Stimulated activated CD4-positive, alpha-beta T cell treated with anti-CD3 and anti-CD28 coated beads, TNF-alpha, amount 100 ng/mL, for 4 hours (primary cell): ENCODE data around the gene POLR2E.
A peak's percentile ranks its signal among the peaks of the same experiment; 100 is the strongest.

Experiments
- DNase-seq, 3 experiments: peaks; one replicate each; pipeline ENCODE4 v3.0.0-alpha.2; 2020; ENCODE audit warnings: low read depth in 3 of 3

Gene POLR2E

DNA sequence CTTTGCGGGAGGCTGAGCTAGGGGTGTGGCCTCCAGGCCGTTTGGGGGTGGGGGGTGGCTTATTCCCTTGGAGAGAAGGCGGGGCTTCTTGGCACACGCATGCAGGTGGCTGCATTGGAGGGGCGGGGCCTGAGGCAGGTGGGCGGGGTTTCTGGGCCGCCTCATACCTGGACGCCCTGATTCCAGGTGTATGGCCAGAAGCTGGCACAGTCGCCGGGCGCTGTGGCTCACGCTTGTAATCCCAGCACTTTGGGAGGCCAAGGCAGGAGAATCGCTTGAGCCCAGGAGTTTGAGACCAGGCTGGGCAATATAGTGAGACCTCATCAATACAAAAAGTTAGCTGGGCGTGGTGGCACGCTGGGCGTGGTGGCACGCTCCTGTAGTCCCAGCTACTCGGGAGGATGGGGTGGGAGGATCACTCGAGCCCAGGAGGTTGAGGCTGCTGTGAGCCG is 47.5 kb downstream of the POLR2E start:
- no peak for DNase-seq

- no peak for DNase-seq
Measured at GRCh38 chr19:1046836-1047695, 48.1 kb downstream of the POLR2E start.

GRCh38 chr19:1046117-1046626 is 49.0 kb downstream of the POLR2E start:
- DNase-seq, result no peak

DNA sequence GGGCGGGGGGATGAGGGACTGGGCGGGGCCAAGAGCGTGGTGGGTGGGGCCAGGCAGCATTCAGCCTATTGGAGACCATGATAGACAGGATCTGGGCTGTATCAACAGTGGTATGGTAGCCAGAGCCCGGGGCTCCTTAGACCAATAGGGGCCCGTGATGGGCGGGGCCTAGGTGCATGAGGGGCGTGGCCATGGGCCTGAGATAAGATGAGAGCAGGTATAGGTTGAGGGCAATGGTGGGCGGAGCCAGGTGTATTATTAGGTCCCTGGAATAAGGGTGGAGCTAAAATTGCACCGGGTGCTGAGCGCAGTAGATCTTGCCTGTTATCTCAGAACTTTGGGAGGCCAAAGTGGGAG is 50.0 kb downstream of the POLR2E start:
- DNase-seq, result no peak

DNA sequence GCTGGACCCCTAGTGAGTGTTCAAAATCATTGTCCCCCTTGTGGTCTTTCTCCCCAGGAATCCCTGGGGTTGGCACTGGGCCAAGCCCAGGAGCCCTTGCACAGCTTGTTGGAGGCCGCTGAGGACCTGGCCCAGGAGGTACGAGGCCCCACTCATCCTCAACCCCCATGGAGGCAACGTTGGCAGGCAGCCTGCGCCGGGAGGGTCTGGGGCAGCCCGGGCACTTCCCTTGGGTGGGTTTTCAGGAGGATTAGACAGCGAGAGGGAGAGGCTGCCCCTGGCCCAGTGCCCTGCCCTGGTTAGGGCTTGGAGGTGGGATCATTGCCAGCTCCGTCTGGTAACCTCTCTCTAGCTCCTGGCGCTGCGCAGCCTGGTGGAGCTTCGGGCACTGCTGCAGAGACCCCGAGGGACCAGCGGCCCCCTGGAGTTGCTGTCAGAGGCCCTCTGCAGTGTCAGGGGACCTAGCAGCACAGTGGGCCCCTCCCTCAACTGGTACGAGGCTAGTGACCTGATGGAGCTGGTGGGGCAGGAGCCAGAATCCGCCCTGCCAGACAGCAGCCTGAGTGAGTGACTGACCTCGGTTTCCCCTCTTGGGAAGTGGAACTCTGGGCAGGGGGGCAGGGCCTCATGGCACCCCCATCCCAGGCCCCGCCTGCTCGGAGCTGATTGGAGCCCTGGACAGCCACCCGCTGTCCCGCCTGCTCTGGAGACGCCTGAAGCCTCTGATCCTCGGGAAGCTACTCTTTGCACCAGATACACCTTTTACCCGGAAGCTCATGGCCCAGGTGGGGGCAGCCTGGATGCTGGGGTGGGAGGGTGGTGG is 52.3 kb downstream of the POLR2E start:
- no peak for DNase-seq

- DNase-seq, result no peak
Measured at GRCh38 chr19:1041835-1042685, 53.1 kb downstream of the POLR2E start.

DNA sequence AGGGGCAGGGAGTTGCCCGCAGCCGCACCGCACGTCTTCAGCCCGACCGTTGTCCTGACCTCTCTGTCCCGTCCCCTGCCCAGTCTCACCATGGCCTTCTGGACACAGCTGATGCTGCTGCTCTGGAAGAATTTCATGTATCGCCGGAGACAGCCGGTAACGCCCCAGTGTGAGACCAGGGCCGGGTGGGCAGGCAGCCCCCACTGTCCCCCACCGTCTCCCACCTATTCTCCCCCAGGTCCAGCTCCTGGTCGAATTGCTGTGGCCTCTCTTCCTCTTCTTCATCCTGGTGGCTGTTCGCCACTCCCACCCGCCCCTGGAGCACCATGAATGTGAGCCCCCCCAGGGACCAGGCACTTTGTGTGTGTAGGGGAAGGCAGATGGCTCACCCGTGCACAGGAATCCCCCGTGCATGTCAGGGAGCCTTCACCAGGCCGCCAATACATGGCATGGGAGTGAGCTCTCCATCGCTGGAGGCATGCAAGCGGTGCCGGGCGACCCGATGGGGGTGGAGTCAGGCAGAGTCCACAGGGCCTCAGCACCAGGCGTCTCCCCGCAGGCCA is 53.8 kb downstream of the POLR2E start:
- no peak for DNase-seq

DNA sequence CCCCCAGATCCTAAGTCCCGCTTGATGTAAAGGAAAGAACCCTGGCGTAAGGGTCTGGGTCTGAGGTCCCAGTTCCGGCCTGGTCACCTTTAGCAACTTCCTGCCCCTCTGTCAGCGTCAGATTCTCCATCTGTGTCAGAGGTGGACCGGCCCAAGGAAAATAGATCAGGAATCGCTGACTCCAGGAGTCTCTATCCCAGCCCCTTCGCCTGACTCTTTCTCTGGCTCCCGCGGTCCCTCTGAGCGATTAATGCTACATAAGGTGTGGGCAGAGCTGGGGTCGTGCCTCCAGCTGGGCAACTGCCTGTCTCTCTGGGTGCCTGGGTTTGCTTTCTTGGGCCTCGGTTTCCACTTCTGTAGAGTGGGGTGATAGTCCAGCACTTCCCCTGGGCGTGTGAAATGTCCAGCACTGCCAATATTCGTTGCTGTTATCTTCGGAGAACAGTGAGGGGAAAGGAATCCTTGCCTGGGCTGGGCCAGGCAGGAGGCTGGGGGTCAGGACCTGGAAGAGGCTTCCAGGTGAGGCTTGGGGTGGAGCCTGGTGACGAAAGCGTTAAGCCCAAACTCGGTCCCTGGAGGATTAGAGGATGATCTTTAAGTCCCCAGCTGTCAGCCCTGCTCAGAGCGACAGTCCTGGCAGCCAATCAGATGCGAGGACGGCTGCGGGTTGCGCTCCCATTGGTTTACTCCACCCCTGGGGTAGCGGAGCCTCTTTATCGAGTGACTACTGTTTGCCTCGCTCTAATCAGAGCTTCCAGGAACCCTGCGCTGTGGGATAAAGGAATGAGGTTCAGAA is 54.5 kb downstream of the POLR2E start:
- peak; percentile 75 to 86 (median 79) for DNase-seq

GRCh38 chr19:1039646-1040475 is 55.3 kb downstream of the POLR2E start, which contains the start of gene ABCA7:
Gene ABCA7, plus strand, starts transcription at chr19:1040107. Its CDS starts 1,255 bp downstream, at chr19:1041362.
- peak; percentile 97 to 99 (median 99) for DNase-seq

GRCh38 chr19:1038978-1039645 is 56.1 kb downstream of the POLR2E start:
- no peak for DNase-seq

DNA sequence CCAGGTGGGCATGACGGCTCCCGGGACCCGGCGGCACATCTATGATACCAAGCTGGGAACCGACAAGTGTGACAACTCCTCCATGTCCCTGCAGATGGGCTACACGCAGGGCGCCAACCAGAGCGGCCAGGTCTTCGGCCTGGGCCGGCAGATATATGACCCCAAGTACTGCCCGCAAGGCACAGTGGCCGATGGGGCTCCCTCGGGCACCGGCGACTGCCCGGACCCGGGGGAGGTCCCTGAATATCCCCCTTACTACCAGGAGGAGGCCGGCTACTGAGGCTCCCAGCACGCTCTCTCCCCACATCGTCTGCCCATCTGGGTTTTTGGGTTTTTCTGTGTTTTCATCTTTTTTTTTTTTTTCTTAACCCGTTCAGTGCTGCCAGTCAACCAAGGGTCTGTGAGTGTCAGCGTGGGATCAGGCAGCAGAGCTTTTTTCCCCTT is 57.5 kb downstream of the POLR2E start:
- no peak for DNase-seq
